Measurements from ENCODE around the gene TSPEAR.

The TSPEAR gene

GRCh38 chr21:44495611-44496563 is 215.5 kb downstream of the TSPEAR start:
- Histone ChIP-seq H3K4me3 (replicated peaks; ENCODE audit: low read depth, low read length) (no peak overlapping the region), H3K27me3 (replicated peaks; ENCODE audit: control insufficient read depth, insufficient read depth, low read length) (no peaks in the 10 kb centered on the region; the same call in 1 of the 2 replicates), H3K36me3 (ENCODE audit: control insufficient read depth, insufficient read depth, low read length) (no peaks in the 10 kb centered on the region)
- no peak for TF ChIP-seq CTCF (IDR thresholded peaks at IDR 0.05; ENCODE audit: insufficient read depth, low read length, poor library complexity, severe bottlenecking)
- DNase-seq (ENCODE audit: extremely low read depth, insufficient read length), result no peak

- H3K27me3 ChIP-seq (replicated peaks; ENCODE audit: control insufficient read depth, insufficient read depth, low read length), result no peaks in the 10 kb centered on the region; the same call in 1 of the 2 replicates
- no peaks in the 10 kb centered on the region for H3K36me3 ChIP-seq (ENCODE audit: control insufficient read depth, insufficient read depth, low read length)
- no peak overlapping the region for H3K4me3 ChIP-seq (replicated peaks; ENCODE audit: low read depth, low read length)
- no peak for TF ChIP-seq CTCF (IDR thresholded peaks at IDR 0.05; ENCODE audit: insufficient read depth, low read length, poor library complexity, severe bottlenecking)
- no peak for DNase-seq (ENCODE audit: extremely low read depth, insufficient read length)
These were observed 216.4 kb downstream of the TSPEAR start for GRCh38 chr21:44494956-44495355.

- H3K36me3 ChIP-seq (ENCODE audit: control insufficient read depth, insufficient read depth, low read length), result no peaks in the 10 kb centered on the region
- no peak overlapping the region for H3K4me3 ChIP-seq (replicated peaks; ENCODE audit: low read depth, low read length)
- H3K27me3 ChIP-seq (replicated peaks; ENCODE audit: control insufficient read depth, insufficient read depth, low read length), result no peaks in the 10 kb centered on the region; the same call in 1 of the 2 replicates
- no peak for DNase-seq (ENCODE audit: extremely low read depth, insufficient read length)
- TF ChIP-seq CTCF (IDR thresholded peaks at IDR 0.05; ENCODE audit: insufficient read depth, low read length, poor library complexity, severe bottlenecking), result no peak
These were observed 217.0 kb downstream of the TSPEAR start for GRCh38 chr21:44494418-44494817.

GRCh38 chr21:44492567-44493385 is 218.6 kb downstream of the TSPEAR start:
- no peak for DNase-seq (ENCODE audit: extremely low read depth, insufficient read length)
- Histone ChIP-seq H3K36me3 (ENCODE audit: control insufficient read depth, insufficient read depth, low read length) (no peaks in the 10 kb centered on the region), H3K4me3 (replicated peaks; ENCODE audit: low read depth, low read length) (no peak overlapping the region), H3K27me3 (replicated peaks; ENCODE audit: control insufficient read depth, insufficient read depth, low read length) (no peaks in the 10 kb centered on the region; the same call in 1 of the 2 replicates)
- no peak for TF ChIP-seq CTCF (IDR thresholded peaks at IDR 0.05; ENCODE audit: insufficient read depth, low read length, poor library complexity, severe bottlenecking)

- Histone ChIP-seq H3K4me3 (replicated peaks; ENCODE audit: low read depth, low read length) (no peak overlapping the region), H3K27me3 (replicated peaks; ENCODE audit: control insufficient read depth, insufficient read depth, low read length) (no peaks in the 10 kb centered on the region), H3K36me3 (ENCODE audit: control insufficient read depth, insufficient read depth, low read length) (no peaks in the 10 kb centered on the region)
- TF ChIP-seq CTCF (IDR thresholded peaks at IDR 0.05; ENCODE audit: insufficient read depth, low read length, poor library complexity, severe bottlenecking), result no peak
- DNase-seq (ENCODE audit: extremely low read depth, insufficient read length), result no peak
These were observed 220.6 kb downstream of the TSPEAR start for GRCh38 chr21:44490816-44491215.

Data from GM06990 (cell line).